ENCODE measurements around the gene NCAM1. TPM values are rescaled to one million over a fixed set of nuclear protein-coding genes. Genes with fewer than 3 reads are reported as not detected.

The NCAM1 gene
- total RNA-seq, 4 donors from 2014 or later = 0.98 to 1.3 (median 1.2) TPM

- no peak for TF ChIP-seq CTCF (IDR thresholded peaks at IDR 0.05; ENCODE audit: low read depth)
These were observed 344.5 kb downstream of the NCAM1 start for GRCh38 chr11:113305440-113306336.

DNA sequence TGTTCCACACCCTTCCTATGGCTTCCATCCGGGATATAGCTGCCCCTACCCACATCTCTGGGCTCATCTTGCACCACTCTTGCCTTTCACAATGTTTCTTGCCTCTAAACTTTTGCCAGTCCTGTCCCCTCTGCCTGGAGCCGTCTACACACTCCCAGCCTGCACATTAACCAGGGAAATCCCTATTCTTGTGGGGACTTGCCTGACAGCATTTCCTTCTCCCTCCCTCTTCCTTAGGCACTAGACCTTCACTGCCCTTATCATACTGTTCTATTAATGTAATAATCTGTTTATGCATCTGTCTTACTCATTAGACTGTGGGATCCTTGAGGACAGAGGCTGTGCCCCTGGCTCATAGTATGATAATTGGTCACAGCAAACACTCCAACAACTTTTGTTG is 347.4 kb downstream of the NCAM1 start:
- TF ChIP-seq CTCF (IDR thresholded peaks at IDR 0.05; ENCODE audit: low read depth) = no peak

DNA sequence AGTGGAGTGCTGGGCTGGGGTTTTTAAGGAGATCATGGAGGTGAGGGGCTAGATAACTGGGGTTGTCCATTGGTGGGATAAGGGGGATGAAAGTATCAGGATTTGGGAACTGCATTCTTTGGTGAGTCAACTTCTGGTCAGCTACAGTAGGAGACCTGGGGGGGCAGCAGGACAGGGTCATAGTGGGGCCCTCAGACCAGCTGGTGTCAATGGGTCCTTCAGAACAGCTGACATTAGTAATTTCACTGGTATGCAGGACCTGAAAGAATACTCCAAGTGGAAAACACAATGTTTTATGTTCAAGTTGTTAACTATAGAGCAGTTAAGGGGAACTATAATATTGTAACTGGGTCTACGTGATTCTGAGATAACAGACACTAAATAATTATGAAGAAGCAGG is 350.3 kb downstream of the NCAM1 start:
- no peak for TF ChIP-seq CTCF (IDR thresholded peaks at IDR 0.05; ENCODE audit: low read depth)

DNA sequence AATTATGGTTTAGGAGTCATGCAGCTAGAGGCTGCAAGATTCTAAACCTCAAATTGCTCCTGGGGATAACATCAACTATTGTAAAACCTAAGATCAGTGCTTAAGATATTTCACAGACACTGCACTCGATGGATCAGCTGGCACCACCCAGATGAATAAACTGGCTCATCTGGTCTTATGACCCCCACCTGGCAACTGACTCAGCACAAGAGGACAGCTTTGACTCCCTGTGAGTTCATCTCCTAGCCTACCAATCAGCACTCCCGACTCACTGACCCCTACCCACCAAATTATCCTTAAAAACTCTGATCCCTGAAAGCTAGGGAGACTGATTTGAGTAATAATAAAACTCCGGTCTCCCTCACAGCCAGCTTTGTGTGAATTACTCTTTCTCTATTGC is 352.4 kb downstream of the NCAM1 start:
- TF ChIP-seq CTCF (IDR thresholded peaks at IDR 0.05; ENCODE audit: low read depth) = no peak

DNA sequence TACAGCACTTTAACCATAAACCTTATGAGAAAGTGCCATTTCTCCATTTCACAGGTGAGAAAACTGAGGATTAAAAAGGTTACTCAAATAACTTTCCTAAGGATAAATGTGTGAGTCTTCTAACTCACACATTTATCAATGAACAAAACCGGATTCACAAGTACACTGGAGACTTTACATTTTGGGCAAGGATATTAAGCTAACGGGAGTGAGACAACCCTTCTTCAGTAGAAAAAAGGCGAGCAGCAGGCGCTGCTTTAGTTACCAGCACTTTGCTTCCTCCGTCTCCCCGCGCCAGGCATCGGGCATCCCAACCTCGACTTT is 352.8 kb downstream of the NCAM1 start:
- no peak for TF ChIP-seq CTCF (IDR thresholded peaks at IDR 0.05; ENCODE audit: low read depth)

GRCh38 chr11:113314389-113315301 is 353.4 kb downstream of the NCAM1 start, which contains the start of gene TTC12:
Gene TTC12 (plus strand): TSS chr11:113314583. CDS start chr11:113316258, 1,675 bp downstream.
- no peak for TF ChIP-seq CTCF (IDR thresholded peaks at IDR 0.05; ENCODE audit: low read depth)

GRCh38 chr11:113315811-113316210 is 354.6 kb downstream of the NCAM1 start:
- TF ChIP-seq CTCF (IDR thresholded peaks at IDR 0.05; ENCODE audit: low read depth) = no peak
